Activated T-cell treated with anti-CD3 and anti-CD28 coated beads for 48 hours (primary cell): Measurements from ENCODE around the gene HCN3.
"Not testable (repeated sequence)": the region's sequence is repeated elsewhere in the genome, so short reads cannot be mapped to it uniquely, and the experiment has no call there.

ENCODE experiments used
- DNase-seq: peaks from one replicate; pipeline ENCODE4 v3.0.0-alpha.2; 2020; ENCODE audit warnings: low read depth

Gene HCN3

DNA sequence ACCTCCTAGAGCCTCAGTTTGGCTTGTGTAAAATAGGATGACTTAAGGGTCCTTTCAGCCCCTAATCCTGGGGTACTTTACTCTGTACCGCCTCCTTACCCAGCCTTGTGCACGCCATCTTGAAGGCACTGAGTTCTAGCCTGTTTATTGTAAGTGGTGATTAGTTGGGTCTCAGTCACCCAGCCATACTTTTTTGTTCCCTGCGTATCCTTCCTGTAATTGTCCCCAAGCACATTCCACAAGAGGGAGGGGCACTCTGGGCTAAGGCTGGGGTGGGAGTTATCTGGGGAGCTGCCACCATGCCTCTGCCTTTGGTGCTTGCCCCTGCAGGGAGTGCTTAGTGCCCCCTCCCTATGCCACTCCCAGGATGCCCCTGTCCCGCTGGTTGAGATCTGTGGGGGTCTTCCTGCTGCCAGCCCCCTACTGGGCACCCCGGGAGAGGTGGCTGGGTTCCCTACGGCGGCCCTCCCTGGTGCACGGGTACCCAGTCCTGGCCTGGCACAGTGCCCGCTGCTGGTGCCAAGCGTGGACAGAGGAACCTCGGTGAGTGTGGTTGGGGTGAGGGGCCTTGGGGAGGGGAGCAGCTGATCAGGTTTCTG, 32.3 kb downstream of the HCN3 start:
- DNase-seq = no peak

GRCh38 chr1:155313261-155313660, 36.0 kb downstream of the HCN3 start:
- no peak for DNase-seq

GRCh38 chr1:155316922-155317321, 39.7 kb downstream of the HCN3 start:
- no peak for DNase-seq

DNA sequence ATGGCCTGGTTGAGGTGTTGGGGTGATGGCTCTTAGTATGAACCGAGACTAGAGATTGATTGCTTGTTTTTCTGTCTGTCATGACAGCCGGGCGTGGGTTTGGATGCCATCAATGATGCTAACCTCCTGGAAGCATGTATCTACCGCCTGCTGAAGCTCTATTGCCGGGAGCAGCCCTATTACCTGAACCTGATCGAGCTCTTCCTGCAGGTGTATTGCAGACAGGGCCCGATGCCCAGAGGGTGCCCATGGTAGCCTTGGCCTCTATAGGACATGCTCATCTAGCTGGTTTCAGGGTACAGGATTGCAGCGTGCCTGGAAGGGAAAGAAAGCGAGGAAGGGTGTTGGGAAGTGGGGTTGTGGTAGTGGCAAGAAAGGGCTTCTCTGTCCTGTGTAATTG, 40.8 kb downstream of the HCN3 start:
- no peak for DNase-seq

- no peak for DNase-seq
Observed at GRCh38 chr1:155319536-155319935, 42.3 kb downstream of the HCN3 start.

DNA sequence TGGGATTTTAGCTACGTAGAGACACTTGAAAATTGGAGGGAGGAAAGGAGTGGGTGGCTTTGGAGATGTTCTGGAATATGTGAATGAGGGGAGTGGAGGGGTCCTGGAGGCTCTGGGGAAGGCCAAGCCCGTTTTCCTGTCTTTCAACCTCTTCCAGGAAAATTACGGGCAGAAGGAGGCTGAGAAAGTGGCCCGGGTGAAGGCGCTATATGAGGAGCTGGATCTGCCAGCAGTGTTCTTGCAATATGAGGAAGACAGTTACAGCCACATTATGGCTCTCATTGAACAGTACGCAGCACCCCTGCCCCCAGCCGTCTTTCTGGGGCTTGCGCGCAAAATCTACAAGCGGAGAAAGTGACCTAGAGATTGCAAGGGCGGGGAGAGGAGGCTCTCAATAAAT, 43.0 kb downstream of the HCN3 start:
- DNase-seq = no peak

GRCh38 chr1:155320661-155321617, 43.7 kb downstream of the HCN3 start, which contains the start of gene RUSC1:
Gene RUSC1, plus strand, starts transcription at chr1:155320894. Its CDS starts 880 bp downstream, at chr1:155321774.
- peak; percentile 76 for DNase-seq

GRCh38 chr1:155321639-155322503, 44.6 kb downstream of the HCN3 start:
- DNase-seq = no peak

DNA sequence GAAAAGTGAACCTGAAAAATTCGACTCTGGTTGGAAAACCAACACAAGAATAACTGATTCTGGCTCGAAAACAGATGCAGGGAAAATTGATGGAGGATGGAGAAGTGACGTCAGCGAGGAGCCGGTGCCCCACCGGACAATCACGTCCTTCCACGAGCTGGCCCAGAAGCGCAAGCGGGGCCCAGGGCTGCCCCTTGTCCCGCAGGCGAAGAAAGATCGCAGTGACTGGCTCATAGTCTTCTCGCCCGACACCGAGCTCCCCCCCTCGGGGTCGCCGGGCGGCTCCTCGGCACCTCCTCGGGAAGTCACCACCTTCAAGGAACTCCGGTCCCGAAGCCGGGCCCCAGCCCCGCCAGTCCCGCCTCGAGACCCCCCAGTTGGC, 45.3 kb downstream of the HCN3 start:
- DNase-seq = no peak

DNA sequence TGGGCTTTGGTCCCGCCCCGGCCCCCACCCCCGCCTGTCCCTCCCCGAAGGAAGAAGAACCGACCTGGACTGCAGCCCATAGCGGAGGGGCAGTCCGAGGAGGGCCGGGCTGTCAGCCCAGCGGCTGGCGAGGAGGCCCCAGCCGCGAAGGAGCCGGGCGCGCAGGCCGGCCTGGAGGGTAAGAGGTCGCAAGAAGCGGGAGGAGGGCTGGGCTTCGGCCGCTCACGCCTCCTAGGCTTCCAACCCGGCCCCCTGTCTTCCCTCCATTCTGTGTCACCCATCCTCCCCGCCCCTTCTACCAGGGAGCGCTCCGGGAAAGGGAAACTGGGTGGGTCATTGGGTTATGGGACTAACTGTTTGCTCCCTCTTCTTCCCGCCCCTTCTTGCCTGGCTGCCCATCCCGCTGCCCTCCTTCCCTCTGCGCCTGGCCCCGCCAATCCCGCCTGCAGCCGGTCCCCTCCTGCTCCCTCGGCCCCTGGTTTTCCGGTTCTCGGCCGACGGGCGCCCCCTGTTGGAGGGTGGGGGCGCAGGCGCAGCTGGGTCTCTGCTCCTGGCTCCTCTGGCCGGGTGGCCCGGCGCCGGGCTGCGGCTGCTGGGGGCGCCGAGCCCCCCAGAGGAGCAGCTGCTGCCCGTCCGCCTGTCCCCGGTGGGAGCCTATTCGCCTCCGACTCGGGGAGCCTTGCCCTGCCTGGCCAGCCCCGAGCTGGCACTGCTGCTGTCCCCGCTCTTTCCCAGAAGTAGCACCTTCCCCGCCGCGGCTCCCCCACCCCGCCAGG, 45.9 kb downstream of the HCN3 start:
- DNase-seq = peak; percentile 88

- peak; percentile 83 for DNase-seq
Observed at GRCh38 chr1:155323729-155324036, 46.4 kb downstream of the HCN3 start.

GRCh38 chr1:155324037-155324716, 46.9 kb downstream of the HCN3 start:
- peak; percentile 92 for DNase-seq

DNA sequence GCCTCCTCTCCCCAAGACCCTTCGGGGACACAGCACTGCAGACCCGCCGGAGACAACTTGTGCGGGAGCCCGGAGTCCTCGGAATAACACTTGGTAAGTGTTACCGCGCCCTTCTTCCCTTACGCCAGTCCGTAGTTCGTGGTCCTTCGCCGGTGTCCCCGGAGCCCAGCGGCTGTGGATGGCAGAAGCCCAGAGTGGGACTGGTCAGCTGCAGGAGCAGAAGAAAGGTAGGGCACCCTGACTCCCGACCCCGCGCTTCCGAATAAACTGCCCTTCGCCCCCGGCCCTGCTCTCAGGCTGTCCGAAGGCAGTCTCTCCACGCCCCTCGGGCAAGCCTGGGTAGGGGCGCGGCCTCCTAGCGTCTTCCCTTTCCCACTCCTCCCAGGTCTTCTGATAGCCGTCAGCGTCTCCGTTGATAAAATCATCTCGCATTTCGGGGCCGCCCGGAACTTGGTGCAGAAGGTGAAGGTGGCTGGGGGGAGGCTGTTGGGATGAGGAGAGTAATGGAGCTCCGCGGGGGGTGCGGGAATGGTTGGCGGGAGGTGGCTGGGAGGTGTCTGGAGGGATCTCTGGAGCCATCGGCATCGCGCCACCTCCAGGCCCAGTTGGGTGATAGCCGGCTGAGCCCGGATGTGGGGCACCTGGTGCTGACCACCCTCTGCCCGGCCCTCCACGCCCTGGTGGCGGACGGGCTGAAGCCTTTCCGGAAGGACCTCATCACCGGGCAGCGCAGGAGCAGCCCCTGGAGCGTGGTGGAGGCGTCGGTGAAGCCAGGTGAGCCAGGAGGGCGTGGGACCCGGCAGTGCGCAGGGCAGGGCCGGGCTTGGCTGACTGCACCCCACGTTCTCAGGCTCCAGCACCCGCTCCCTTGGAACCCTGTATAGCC, 47.7 kb downstream of the HCN3 start:
- DNase-seq = no peak

- no peak for DNase-seq
Observed at GRCh38 chr1:155325603-155325893, 48.3 kb downstream of the HCN3 start.

DNA sequence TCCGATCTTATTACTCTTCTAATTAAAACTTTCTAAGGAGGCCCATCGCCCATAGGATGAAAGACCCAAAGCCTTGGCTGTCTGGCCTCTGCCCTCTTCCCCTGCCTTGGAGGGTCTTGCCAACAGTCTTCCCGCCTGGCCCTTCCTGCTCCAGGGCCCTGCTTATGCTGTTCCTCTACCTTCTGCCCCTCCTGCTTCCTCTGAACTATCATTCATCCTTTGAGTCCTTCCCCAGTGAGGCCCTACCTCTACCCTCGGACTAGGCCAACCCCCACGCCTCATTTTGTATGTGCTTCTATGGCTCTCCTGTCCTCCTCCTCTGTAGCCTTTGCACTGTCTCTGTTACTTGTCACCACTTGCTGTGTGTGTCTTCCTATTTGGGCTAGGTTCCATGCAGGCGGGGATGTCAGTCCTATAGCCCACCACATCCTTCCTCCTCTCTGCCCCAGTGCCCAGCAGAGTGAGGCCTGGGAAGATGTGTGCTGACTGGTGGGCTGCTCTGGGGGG, 48.8 kb downstream of the HCN3 start:
- DNase-seq = no peak

- DNase-seq = no peak
Observed at GRCh38 chr1:155326631-155327037, 49.4 kb downstream of the HCN3 start.

DNA sequence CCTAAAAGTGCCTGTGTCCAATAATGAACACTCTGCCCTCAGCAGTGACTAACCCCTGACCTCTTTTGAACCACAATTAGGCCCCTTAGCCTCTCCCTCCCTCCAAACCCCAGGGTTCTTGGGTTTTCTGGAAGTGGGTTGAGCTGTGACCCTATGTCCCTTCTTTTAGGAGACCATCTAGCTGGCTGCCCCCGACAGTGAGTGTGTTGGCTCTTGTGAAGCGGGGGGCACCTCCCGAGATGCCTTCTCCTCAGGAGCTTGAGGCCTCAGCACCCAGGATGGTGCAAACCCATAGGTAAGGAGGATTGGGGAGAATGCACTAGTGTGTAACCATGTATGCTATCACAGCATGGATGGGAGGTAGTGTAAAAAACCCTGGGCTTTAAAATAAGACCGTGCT, 50.7 kb downstream of the HCN3 start:
- DNase-seq = no peak

DNA sequence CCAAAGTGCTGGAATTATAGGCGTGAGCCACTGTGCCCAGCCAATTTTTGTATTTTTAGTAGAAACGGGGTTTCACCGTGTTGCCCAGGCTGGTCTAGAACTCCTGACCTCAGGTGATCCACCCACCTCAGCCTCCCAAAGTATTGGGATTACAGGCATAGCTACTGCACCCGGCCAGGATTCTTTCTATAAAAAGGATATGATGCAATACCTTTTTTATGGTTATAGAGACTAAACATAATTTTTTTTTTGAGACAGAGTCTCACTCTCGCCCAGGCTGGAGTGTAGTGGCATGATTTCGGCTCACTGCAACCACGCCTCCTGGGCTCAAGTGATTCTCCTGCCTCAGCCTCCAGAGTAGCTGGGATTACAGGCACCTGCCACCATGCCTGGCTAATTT, 51.6 kb downstream of the HCN3 start:
- not testable (repeated sequence) for DNase-seq

- no peak for DNase-seq
Observed at GRCh38 chr1:155329980-155330598, 52.8 kb downstream of the HCN3 start.

DNA sequence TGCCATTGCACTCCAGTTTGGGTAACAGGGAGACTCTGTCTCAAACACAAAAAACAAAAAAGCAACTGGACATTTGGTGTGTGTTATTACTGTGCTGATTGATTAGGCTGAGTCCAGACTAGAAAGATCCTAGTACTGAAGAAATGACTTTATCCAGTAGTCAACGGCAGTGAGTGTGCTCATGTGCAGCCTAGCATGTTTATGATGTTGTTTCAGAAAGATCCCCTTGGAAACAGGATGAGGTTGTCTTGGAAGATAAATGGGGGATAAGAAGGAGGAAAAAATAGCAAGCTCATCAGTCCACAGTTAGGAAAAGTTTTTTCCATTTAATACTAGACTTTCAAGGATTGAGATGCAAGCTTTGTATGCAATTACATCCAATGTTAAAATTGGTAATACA, 57.7 kb downstream of the HCN3 start:
- no peak for DNase-seq
